Measurements from ENCODE around the gene SH2B2. TPM values are rescaled to one million over a fixed set of nuclear protein-coding genes. Genes with fewer than 3 reads are reported as not detected.

Gene SH2B2
- total RNA-seq: 1 to 10 TPM; 3.1 to 5.0 TPM

- Histone ChIP-seq H3K9me3 (no peaks in the 10 kb centered on the region), H3K9ac (ENCODE audit: low read depth in 2 of 2, low read length in 2 of 2) (peak within 1 kb of the TSS; percentile 71 to 76), H3K27ac (peak within 1 kb of the TSS; percentile 86), H3K4me3 (peak within 1 kb of the TSS; percentile 84), H3K36me3 (no peaks in the 10 kb centered on the region), H3K4me1 (peaks cover 8% of the 10 kb centered on the region), H3K27me3 (no peaks in the 10 kb centered on the region)
- TF ChIP-seq CTCF (IDR thresholded peaks at IDR 0.05): no peak
- DNase-seq: peak; percentile 70
- intact Hi-C loops (cut with DNase I): no loop called here
Observed at GRCh38 chr7:102286237-102287110, at the start of gene SH2B2. TSS of gene SH2B2 (plus strand) at chr7:102286868. CDS start at chr7:102300551, 13,683 bp downstream.

GRCh38 chr7:102239206-102239820 is 47.4 kb upstream of the SH2B2 start:
- DNase-seq: no peak

GRCh38 chr7:102241431-102241830 is 45.2 kb upstream of the SH2B2 start:
- no peaks in the 10 kb centered on the region for H3K9me3 ChIP-seq
- H3K27me3 ChIP-seq: no peaks in the 10 kb centered on the region
- no peak for DNase-seq
- no peak for TF ChIP-seq CTCF (IDR thresholded peaks at IDR 0.05)
- intact Hi-C loops (cut with DNase I): no loop called here
- no peaks in the 10 kb centered on the region for H3K36me3 ChIP-seq
- H3K4me3 ChIP-seq: no peak overlapping the region
- H3K27ac ChIP-seq: no peak overlapping the region
- H3K9ac ChIP-seq (ENCODE audit: low read depth in 2 of 2, low read length in 2 of 2): no peak overlapping the region
- no peaks in the 10 kb centered on the region for H3K4me1 ChIP-seq

More at GRCh38 chr7:102239206-102239820, 47.4 kb upstream of the SH2B2 start:
- Histone ChIP-seq H3K27me3 (no peaks in the 10 kb centered on the region), H3K27ac (no peak overlapping the region), H3K4me1 (no peaks in the 10 kb centered on the region), H3K9me3 (no peaks in the 10 kb centered on the region), H3K4me3 (no peak overlapping the region), H3K9ac (ENCODE audit: low read depth in 2 of 2, low read length in 2 of 2) (no peak overlapping the region), H3K36me3 (no peaks in the 10 kb centered on the region)
- intact Hi-C loops (cut with DNase I): loop anchor here (5.0 to 10.0 kb wide), 3 partner anchors 422 to 635 kb away; partner anchors contain the start of gene CUX1
- TF ChIP-seq CTCF (IDR thresholded peaks at IDR 0.05): no peak

- intact Hi-C loops (cut with DNase I): no loop called here
- H3K27me3 ChIP-seq: no peaks in the 10 kb centered on the region
- H3K27ac ChIP-seq: no peak overlapping the region
- H3K9me3 ChIP-seq: no peaks in the 10 kb centered on the region
- TF ChIP-seq CTCF (IDR thresholded peaks at IDR 0.05): no peak
- H3K4me1 ChIP-seq: no peaks in the 10 kb centered on the region
- H3K4me3 ChIP-seq: no peak overlapping the region
- DNase-seq: no peak
- H3K9ac ChIP-seq (ENCODE audit: low read depth in 2 of 2, low read length in 2 of 2): no peak overlapping the region
- no peaks in the 10 kb centered on the region for H3K36me3 ChIP-seq
Observed at GRCh38 chr7:102244601-102245000, 42.1 kb upstream of the SH2B2 start.

- H3K9me3 ChIP-seq: no peaks in the 10 kb centered on the region
- no peak overlapping the region for H3K9ac ChIP-seq (ENCODE audit: low read depth in 2 of 2, low read length in 2 of 2)
- H3K36me3 ChIP-seq: no peaks in the 10 kb centered on the region
- no peaks in the 10 kb centered on the region for H3K4me1 ChIP-seq
- no peaks in the 10 kb centered on the region for H3K27me3 ChIP-seq
- no peak for DNase-seq
- intact Hi-C loops (cut with DNase I): no loop called here
- no peak overlapping the region for H3K4me3 ChIP-seq
- TF ChIP-seq CTCF (IDR thresholded peaks at IDR 0.05): no peak
- no peak overlapping the region for H3K27ac ChIP-seq
Observed at GRCh38 chr7:102248081-102248455, 38.6 kb upstream of the SH2B2 start.
